GM12874 (cell line): Measurements from ENCODE around the gene TMEM43.
A peak's percentile ranks its signal among the peaks of the same experiment; 100 is the strongest.

ENCODE experiments used
- TF ChIP-seq, protein P1 (sequence below): IDR thresholded peaks from 2 replicates; pipeline ENCODE4 v1.5.1; 2011; ENCODE audit warnings: low read depth, mild to moderate bottlenecking, control low read depth, low read length, moderate library complexity; ENCODE audit not compliant: insufficient read depth

The TMEM43 gene

DNA sequence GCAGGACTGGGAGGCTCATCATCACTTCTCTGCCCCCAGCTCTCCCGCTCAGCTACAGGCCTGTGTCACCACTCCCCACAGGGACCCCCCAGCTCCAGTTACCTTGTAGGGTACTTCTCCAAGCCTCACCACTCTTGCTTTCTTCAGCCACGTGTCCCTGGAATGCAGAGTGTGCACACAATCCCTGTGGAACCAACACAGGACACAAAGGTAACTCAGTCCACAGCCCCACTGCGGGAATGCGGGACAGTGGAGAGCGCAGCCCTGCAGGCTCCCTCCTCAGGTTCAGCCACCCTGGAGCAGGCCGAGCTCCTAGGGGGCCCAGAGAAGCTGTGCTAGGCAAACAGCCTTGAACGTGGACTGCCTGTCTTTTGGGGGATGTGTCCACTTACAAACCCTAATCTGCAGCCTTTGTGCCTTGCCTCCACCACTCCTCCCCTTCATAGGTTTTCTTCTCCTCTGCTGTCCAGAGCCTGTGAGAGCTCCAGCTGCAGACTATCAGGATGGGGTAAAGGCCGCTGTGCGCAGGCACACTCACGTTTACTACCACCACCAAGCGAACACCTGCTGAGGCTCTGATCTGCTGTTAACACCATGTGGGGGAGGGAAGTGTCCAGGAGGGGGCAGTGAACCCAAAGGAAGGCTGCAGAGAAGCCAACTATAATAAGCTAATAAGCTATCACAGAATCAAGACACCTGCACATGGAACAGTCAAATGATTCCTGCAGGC is 27.5 kb downstream of the TMEM43 start:
- TF ChIP-seq, protein P1, sequence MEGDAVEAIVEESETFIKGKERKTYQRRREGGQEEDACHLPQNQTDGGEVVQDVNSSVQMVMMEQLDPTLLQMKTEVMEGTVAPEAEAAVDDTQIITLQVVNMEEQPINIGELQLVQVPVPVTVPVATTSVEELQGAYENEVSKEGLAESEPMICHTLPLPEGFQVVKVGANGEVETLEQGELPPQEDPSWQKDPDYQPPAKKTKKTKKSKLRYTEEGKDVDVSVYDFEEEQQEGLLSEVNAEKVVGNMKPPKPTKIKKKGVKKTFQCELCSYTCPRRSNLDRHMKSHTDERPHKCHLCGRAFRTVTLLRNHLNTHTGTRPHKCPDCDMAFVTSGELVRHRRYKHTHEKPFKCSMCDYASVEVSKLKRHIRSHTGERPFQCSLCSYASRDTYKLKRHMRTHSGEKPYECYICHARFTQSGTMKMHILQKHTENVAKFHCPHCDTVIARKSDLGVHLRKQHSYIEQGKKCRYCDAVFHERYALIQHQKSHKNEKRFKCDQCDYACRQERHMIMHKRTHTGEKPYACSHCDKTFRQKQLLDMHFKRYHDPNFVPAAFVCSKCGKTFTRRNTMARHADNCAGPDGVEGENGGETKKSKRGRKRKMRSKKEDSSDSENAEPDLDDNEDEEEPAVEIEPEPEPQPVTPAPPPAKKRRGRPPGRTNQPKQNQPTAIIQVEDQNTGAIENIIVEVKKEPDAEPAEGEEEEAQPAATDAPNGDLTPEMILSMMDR: peak; percentile 29; the same call in 1 of the 2 replicates

- TF ChIP-seq, protein P1: no peak
Observed at GRCh38 chr3:14152963-14153355, 28.1 kb downstream of the TMEM43 start.

GRCh38 chr3:14153663-14154062 is 28.8 kb downstream of the TMEM43 start:
- TF ChIP-seq, protein P1: no peak

DNA sequence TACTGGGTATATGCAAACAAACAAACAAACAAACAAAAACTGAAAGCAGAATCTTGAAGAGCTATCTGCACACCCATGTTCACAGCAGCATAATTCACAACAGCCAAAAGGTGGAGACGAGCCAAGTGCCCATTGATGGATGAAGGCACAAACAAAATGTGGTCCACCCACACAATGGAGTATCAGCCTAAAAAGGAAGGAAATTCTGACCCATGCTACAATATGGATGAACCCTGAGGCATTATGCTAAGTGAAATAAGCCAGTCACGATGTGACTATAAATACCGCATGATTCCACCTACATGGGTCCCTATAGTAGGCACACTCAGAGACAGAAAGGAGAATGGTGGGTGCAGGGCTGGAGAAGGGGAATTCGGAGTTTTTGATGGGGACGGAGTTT is 29.4 kb downstream of the TMEM43 start:
- TF ChIP-seq, protein P1: no peak

GRCh38 chr3:14154895-14155440 is 30.1 kb downstream of the TMEM43 start:
- TF ChIP-seq, protein P1: no peak

DNA sequence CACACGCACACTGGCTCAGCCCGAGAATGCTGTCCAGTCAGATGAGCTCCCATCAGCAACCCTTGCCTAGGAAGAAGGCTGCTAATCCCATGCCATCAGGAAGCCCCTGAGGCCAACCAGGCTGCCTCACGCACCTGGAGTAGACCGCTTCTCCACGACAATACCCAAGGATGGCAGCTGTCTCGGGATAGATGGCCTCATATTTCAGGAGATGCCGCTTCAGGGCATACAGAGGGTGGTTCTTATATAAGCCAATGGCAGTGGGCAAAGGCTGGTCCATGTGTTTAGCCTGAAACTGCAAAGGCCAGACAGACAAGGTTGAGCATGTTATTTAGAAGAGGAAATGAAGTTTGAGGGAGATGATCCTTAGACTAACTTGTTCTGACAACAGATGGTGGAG is 31.3 kb downstream of the TMEM43 start:
- TF ChIP-seq, protein P1: no peak

- TF ChIP-seq, protein P1: no peak
Observed at GRCh38 chr3:14156843-14157561, 32.1 kb downstream of the TMEM43 start.
